ENCODE measurements around the gene TBX4. TPM values are rescaled to one million over a fixed set of nuclear protein-coding genes. Genes with fewer than 3 reads are reported as not detected.

TBX4 gene
- total and polyA plus RNA-seq, 2 experiments from 2014 or later, result not detected

- Histone ChIP-seq H3K27ac (ENCODE audit: low read depth) (no peak overlapping the region), H2AFZ (peak overlapping the region; percentile 43; the same call in 1 of the 2 replicates), H3K4me1 (ENCODE audit: insufficient read depth) (peaks cover 26% of the 10 kb centered on the region; the same call in 1 of the 2 replicates), H3K27me3 (ENCODE audit: insufficient read depth) (peaks cover 99% of the 10 kb centered on the region), H3K4me3 (peak overlapping the region; percentile 48), H4K20me1 (replicated peaks; ENCODE audit: insufficient read depth) (peaks cover 26% of the 10 kb centered on the region), H3K9me2 (ENCODE audit: insufficient read depth) (no peaks in the 10 kb centered on the region), H3K36me3 (ENCODE audit: insufficient read depth) (no peaks in the 10 kb centered on the region), H3K79me2 (replicated peaks; ENCODE audit: insufficient read depth) (no peaks in the 10 kb centered on the region), H3K4me2 (peak overlapping the region; percentile 76), H3F3A (replicated peaks; ENCODE audit: low read depth) (peaks cover 13% of the 10 kb centered on the region; the same call in 1 of the 2 replicates)
- TF ChIP-seq, protein P1, sequence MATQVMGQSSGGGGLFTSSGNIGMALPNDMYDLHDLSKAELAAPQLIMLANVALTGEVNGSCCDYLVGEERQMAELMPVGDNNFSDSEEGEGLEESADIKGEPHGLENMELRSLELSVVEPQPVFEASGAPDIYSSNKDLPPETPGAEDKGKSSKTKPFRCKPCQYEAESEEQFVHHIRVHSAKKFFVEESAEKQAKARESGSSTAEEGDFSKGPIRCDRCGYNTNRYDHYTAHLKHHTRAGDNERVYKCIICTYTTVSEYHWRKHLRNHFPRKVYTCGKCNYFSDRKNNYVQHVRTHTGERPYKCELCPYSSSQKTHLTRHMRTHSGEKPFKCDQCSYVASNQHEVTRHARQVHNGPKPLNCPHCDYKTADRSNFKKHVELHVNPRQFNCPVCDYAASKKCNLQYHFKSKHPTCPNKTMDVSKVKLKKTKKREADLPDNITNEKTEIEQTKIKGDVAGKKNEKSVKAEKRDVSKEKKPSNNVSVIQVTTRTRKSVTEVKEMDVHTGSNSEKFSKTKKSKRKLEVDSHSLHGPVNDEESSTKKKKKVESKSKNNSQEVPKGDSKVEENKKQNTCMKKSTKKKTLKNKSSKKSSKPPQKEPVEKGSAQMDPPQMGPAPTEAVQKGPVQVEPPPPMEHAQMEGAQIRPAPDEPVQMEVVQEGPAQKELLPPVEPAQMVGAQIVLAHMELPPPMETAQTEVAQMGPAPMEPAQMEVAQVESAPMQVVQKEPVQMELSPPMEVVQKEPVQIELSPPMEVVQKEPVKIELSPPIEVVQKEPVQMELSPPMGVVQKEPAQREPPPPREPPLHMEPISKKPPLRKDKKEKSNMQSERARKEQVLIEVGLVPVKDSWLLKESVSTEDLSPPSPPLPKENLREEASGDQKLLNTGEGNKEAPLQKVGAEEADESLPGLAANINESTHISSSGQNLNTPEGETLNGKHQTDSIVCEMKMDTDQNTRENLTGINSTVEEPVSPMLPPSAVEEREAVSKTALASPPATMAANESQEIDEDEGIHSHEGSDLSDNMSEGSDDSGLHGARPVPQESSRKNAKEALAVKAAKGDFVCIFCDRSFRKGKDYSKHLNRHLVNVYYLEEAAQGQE (IDR thresholded peaks at IDR 0.05; ENCODE audit: unreplicated experiment), result no peak
- no peak for TF ChIP-seq ZNF331 (CRISPR knock-in tag; IDR thresholded peaks at IDR 0.05; ENCODE audit: low read depth)
- TF ChIP-seq JUNB (IDR thresholded peaks at IDR 0.05; ENCODE audit: unreplicated experiment), result no peak
- peak; percentile 77 for TF ChIP-seq EZH2 (IDR thresholded peaks at IDR 0.05; ENCODE audit: low read depth, unreplicated experiment)
- no peak overlapping the region for H3K27ac Mint-ChIP-seq
- peaks cover 3% of the 10 kb centered on the region; the same call in 1 of the 3 replicates for H3K36me3 Mint-ChIP-seq (ENCODE audit: low read depth)
- no peak overlapping the region for H3K4me3 Mint-ChIP-seq
- ATAC-seq, result peak; percentile 13
- peak; percentile 57 for DNase-seq (ENCODE audit: low spot score)
- peaks cover 98% of the 10 kb centered on the region for H3K27me3 Mint-ChIP-seq (ENCODE audit: insufficient read depth, low read depth, poor library complexity)
- peaks cover 3% of the 10 kb centered on the region; the same call in 2 of the 3 replicates for H3K9me3 Mint-ChIP-seq
- H3K4me1 Mint-ChIP-seq, result peaks cover 32% of the 10 kb centered on the region
Measured at GRCh38 chr17:61404913-61405685, 47.1 kb upstream of the TBX4 start.

DNA sequence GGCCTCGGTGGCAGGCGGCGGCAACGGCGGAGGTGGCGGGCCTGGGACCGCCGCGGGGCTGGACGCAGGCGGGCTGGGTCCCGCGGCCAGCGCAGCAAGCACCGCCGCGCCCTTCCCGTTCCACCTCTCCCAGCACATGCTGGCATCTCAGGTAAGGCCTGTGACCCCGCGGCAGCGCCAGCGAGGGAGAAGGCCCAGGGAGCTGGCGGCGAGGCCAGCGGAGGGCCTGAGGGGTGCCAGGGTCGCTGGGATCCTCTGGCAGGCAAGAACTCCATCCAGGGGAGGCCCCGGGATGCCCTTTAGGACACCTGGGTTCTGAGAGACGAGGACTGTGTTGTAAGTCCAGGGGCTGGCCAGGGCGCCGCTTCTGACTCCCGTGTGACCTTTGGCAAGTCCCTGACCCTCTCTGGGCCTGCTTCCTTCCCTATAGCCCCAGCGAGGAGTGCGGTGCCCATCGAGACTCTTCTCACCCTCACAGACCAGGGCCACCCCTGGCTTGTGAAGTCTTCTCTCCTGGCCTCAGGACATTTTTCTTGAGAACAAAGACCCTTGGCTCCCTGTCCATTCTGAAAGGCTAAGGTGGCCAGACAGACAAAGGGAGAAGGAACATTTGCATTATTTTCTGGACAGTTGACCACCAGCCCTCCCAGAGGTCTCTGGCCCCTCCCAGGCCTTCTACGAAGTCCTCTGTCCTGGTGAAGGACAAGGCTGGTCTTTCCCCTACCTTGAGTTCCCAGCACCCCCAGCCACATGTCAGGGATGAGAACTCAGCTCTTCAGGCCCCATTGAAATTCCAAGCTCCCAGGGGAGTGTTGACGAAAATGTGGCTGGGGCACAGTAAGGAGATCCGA is 46.3 kb upstream of the TBX4 start:
- peak; percentile 7 for TF ChIP-seq EZH2phosphoT487 (IDR thresholded peaks at IDR 0.05; ENCODE audit: unreplicated experiment)
- TF ChIP-seq ZNF331 (CRISPR knock-in tag; IDR thresholded peaks at IDR 0.05; ENCODE audit: low read depth), result no peak
- peak; percentile 90 for TF ChIP-seq EZH2 (IDR thresholded peaks at IDR 0.05; ENCODE audit: low read depth, unreplicated experiment)
- peak overlapping the region; percentile 48; the same call in 1 of the 2 replicates for H3K4me3 ChIP-seq
- peaks cover 13% of the 10 kb centered on the region; the same call in 1 of the 2 replicates for H3F3A ChIP-seq (replicated peaks; ENCODE audit: low read depth)
- Mint-ChIP-seq H3K27me3 (ENCODE audit: insufficient read depth, low read depth, poor library complexity) (peaks cover 98% of the 10 kb centered on the region), H3K4me1 (peaks cover 37% of the 10 kb centered on the region), H3K9me3 (peaks cover 3% of the 10 kb centered on the region; the same call in 2 of the 3 replicates), H3K4me3 (no peak overlapping the region), H3K27ac (no peak overlapping the region), H3K36me3 (ENCODE audit: low read depth) (peaks cover 3% of the 10 kb centered on the region; the same call in 1 of the 3 replicates)
- peak; percentile 47 for DNase-seq (ENCODE audit: low spot score)
- H3K4me2 ChIP-seq, result peak overlapping the region; percentile 76; the same call in 1 of the 2 replicates
- H3K27me3 ChIP-seq (ENCODE audit: insufficient read depth), result peaks cover 99% of the 10 kb centered on the region
- H4K20me1 ChIP-seq (replicated peaks; ENCODE audit: insufficient read depth), result peaks cover 27% of the 10 kb centered on the region
- H3K27ac ChIP-seq (ENCODE audit: low read depth), result no peak overlapping the region
- no peak overlapping the region for H2AFZ ChIP-seq
- no peaks in the 10 kb centered on the region for H3K9me2 ChIP-seq (ENCODE audit: insufficient read depth)
- no peaks in the 10 kb centered on the region for H3K79me2 ChIP-seq (replicated peaks; ENCODE audit: insufficient read depth)
- ATAC-seq, result no peak; the same call in 2 of the 3 replicates
- H3K4me1 ChIP-seq (ENCODE audit: insufficient read depth), result peaks cover 29% of the 10 kb centered on the region; the same call in 1 of the 2 replicates
- H3K36me3 ChIP-seq (ENCODE audit: insufficient read depth), result no peaks in the 10 kb centered on the region

Data from GM23338 (cell line).